ENCODE measurements around the gene TMEM229A. TPM values are rescaled to one million over a fixed set of nuclear protein-coding genes. Genes with fewer than 3 reads are reported as not detected.
"Not testable (repeated sequence)": the region's sequence is repeated elsewhere in the genome, so short reads cannot be mapped to it uniquely, and the experiment has no call there.

The TMEM229A gene
- total RNA-seq, 1 donor from 2014 or later: not detected

DNA sequence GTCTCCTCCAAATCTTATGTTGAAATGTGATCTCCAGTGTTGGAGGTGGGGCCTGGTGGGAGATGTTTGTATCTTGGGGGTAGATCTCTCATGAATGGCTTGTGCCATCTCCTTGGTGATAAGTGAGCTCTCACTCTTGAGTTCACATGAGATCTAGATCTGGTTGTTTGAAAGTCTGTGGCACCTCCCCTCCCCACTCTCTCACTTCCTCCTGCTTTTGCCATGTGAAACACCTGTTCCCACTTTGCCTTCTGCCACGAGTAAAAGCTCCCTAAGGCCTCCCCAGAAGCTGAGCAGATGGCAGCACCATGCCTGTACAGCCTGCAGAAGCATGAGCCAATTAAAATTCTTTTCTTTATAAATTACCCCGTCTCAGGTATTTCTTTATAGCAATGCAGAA, 23.5 kb downstream of the TMEM229A start:
- H3K27me3 Mint-ChIP-seq (ENCODE audit: low read depth): no peaks in the 10 kb centered on the region
- no peak for DNase-seq (ENCODE audit: low spot score)
- H3K4me3 Mint-ChIP-seq (ENCODE audit: unreplicated experiment): no peak overlapping the region
- H3K27ac Mint-ChIP-seq (ENCODE audit: unreplicated experiment): no peak overlapping the region
- TF ChIP-seq, protein P1, sequence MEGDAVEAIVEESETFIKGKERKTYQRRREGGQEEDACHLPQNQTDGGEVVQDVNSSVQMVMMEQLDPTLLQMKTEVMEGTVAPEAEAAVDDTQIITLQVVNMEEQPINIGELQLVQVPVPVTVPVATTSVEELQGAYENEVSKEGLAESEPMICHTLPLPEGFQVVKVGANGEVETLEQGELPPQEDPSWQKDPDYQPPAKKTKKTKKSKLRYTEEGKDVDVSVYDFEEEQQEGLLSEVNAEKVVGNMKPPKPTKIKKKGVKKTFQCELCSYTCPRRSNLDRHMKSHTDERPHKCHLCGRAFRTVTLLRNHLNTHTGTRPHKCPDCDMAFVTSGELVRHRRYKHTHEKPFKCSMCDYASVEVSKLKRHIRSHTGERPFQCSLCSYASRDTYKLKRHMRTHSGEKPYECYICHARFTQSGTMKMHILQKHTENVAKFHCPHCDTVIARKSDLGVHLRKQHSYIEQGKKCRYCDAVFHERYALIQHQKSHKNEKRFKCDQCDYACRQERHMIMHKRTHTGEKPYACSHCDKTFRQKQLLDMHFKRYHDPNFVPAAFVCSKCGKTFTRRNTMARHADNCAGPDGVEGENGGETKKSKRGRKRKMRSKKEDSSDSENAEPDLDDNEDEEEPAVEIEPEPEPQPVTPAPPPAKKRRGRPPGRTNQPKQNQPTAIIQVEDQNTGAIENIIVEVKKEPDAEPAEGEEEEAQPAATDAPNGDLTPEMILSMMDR (IDR thresholded peaks at IDR 0.05): no peak
- H3K4me1 Mint-ChIP-seq (ENCODE audit: low read depth): no peaks in the 10 kb centered on the region
- no peaks in the 10 kb centered on the region for H3K36me3 Mint-ChIP-seq (ENCODE audit: low read depth)
- H3K9me3 Mint-ChIP-seq (ENCODE audit: low read depth): no peaks in the 10 kb centered on the region

DNA sequence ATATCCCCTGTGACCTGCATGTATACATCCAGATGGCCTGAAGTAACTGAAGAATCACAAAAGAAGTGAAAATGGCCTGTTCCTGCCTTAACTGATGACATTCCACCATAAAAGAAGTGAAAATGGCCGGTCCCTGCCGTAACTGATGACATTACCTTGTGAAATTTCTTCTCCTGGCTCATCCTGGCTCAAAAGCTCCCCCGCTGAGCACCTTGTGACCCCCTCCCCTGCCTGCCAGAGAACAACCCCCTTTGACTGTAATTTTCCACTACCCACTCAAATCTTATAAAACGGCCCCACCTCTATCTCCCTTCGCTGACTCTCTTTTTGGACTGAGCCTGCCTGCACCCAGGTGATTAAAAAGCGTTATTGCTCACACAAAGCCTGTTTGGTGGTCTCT, 24.6 kb downstream of the TMEM229A start:
- H3K4me3 Mint-ChIP-seq (ENCODE audit: unreplicated experiment); H3K9me3 Mint-ChIP-seq (ENCODE audit: low read depth); H3K36me3 Mint-ChIP-seq (ENCODE audit: low read depth); H3K27me3 Mint-ChIP-seq (ENCODE audit: low read depth); H3K4me1 Mint-ChIP-seq (ENCODE audit: low read depth); DNase-seq (ENCODE audit: low spot score); H3K27ac Mint-ChIP-seq (ENCODE audit: unreplicated experiment): not testable (repeated sequence)

DNA sequence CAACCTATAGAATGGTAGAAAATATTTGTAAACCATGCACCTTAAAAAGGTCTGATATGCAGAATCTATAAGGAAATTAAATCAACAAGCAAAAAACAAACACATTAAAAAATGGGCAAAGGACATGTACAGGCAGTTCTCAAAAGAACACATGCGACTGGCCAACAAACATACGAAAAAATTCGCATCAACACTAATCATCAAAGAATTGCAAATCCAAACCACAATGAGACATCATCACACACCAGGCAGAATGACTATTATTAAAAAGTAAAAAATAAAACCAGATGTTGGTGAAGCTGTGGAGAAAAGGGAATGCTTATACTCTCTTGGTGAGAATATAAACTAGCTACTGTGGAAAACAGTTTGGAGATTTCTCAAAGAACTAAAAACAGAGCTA, 33.2 kb downstream of the TMEM229A start:
- Mint-ChIP-seq H3K9me3 (ENCODE audit: low read depth) (peaks cover 26% of the 10 kb centered on the region), H3K27ac (ENCODE audit: unreplicated experiment) (no peak overlapping the region), H3K4me3 (ENCODE audit: unreplicated experiment) (no peak overlapping the region), H3K27me3 (ENCODE audit: low read depth) (peaks cover 2% of the 10 kb centered on the region), H3K36me3 (ENCODE audit: low read depth) (no peaks in the 10 kb centered on the region), H3K4me1 (ENCODE audit: low read depth) (no peaks in the 10 kb centered on the region)
- TF ChIP-seq, protein P1 (IDR thresholded peaks at IDR 0.05): no peak
- DNase-seq (ENCODE audit: low spot score): no peak

DNA sequence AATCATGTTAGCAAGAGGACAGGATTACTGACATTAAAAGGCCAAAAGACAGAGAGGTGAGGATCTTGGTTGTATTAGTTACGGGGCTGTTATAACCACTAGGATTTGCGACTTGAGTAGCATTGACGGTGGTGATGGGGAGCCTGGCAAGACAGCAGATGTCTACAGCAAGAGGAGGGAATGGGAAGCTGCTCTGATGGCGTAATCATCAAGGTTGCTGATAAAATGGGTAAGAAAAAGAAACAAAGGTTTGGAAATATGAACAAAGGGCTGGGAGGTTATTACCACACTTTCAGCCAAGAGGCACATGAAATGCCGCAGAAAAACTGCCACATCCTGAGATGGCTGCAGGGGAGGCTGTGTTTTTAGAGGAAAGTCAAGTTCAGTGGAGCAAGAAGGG, 33.9 kb downstream of the TMEM229A start:
- Mint-ChIP-seq H3K36me3 (ENCODE audit: low read depth) (no peaks in the 10 kb centered on the region), H3K27me3 (ENCODE audit: low read depth) (peaks cover 2% of the 10 kb centered on the region), H3K9me3 (ENCODE audit: low read depth) (peaks cover 26% of the 10 kb centered on the region), H3K27ac (ENCODE audit: unreplicated experiment) (no peak overlapping the region), H3K4me3 (ENCODE audit: unreplicated experiment) (no peak overlapping the region), H3K4me1 (ENCODE audit: low read depth) (no peaks in the 10 kb centered on the region)
- DNase-seq (ENCODE audit: low spot score): no peak
- TF ChIP-seq, protein P1 (IDR thresholded peaks at IDR 0.05): no peak

DNA sequence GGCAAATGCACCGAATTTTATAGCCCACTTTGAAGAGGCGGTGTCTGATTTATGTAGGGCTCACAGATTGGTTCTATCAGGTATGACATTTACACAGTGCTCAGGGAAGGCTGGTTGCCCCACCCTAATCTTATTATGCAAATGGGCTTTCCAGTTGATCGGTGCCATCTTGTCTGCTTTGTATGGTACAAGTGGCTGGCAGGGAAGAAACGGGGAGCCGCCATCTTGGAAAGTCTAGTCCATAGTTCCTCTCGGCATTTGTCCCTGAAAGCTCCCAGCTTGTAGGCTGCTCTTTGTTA, 36.6 kb downstream of the TMEM229A start:
- no peaks in the 10 kb centered on the region for H3K36me3 Mint-ChIP-seq (ENCODE audit: low read depth)
- no peak overlapping the region for H3K4me3 Mint-ChIP-seq (ENCODE audit: unreplicated experiment)
- H3K27ac Mint-ChIP-seq (ENCODE audit: unreplicated experiment): no peak overlapping the region
- DNase-seq (ENCODE audit: low spot score): no peak
- peaks cover 4% of the 10 kb centered on the region for H3K9me3 Mint-ChIP-seq (ENCODE audit: low read depth)
- TF ChIP-seq, protein P1 (IDR thresholded peaks at IDR 0.05): no peak
- H3K4me1 Mint-ChIP-seq (ENCODE audit: low read depth): no peaks in the 10 kb centered on the region
- peaks cover 2% of the 10 kb centered on the region for H3K27me3 Mint-ChIP-seq (ENCODE audit: low read depth)

DNA sequence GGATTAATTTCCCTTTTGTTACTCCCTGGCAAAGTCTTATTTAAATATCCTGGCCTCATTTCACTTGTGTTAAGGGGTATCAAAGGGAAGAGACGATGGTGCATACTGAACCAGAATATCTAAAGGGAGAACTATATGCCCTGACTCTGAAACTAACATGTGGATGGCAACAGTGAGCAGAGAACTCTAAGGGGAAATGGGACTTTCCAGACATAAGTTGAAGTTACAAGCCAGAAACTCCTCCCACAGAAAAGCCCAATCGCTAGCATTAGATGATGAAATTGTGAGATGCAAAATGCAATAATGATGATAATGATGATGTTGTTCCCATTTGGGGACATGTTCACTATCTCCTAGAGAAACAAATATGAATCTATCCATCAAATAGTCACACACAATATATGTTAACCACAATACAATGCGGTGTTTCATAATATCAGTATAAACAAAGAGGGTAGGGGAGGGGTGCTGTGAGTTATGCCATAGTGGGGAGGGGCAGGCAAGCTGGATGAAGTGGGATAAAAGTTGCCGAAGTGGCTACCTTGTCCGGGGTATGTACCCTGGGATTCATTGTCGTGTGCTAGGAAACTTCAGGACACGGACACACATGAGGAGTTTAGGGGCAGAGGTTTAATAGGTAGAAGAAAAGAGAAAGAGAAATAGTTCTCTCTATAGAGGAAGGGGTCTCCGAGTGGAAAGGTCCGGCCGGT, 37.1 kb downstream of the TMEM229A start:
- Mint-ChIP-seq H3K9me3 (ENCODE audit: low read depth) (no peaks in the 10 kb centered on the region), H3K36me3 (ENCODE audit: low read depth) (no peaks in the 10 kb centered on the region), H3K27ac (ENCODE audit: unreplicated experiment) (no peak overlapping the region), H3K4me1 (ENCODE audit: low read depth) (no peaks in the 10 kb centered on the region), H3K4me3 (ENCODE audit: unreplicated experiment) (no peak overlapping the region), H3K27me3 (ENCODE audit: low read depth) (peaks cover 2% of the 10 kb centered on the region)
- TF ChIP-seq, protein P1 (IDR thresholded peaks at IDR 0.05): no peak
- no peak for DNase-seq (ENCODE audit: low spot score)
